Endothelial cell of umbilical vein (primary cell): ENCODE results near the gene COL7A1. TPM values are rescaled to one million over a fixed set of nuclear protein-coding genes. Genes with fewer than 3 reads are reported as not detected.

ENCODE experiments used
- BruUV-seq: library from RNA; stranded (reverse); fragments of 400-500 nt; replicated peaks from 2 replicates; lab custom pipeline; 2021; lab: Mats Ljungman, UMichigan
- CTCF ChIA-PET: fragments of 300-600, 350-600 bp; sonication (Branson Sonifier 250); formaldehyde crosslinking; loops from one replicate; lab custom pipeline; 2021; ENCODE audit warnings: antibody characterized with exemption, inconsistent platforms; lab: Charles Lee
- POLR2A ChIA-PET: fragments of 300-600, 350-600 bp; sonication (Branson Sonifier 250); formaldehyde crosslinking; loops from one replicate; lab custom pipeline; 2021; ENCODE audit warnings: antibody characterized with exemption, inconsistent platforms; lab: Charles Lee
- DNase-seq: peaks from one replicate; pipeline ENCODE4 v3.0.0-alpha.2; 2011; ENCODE audit warnings: low read depth, low spot score
- FAIRE-seq: peaks from 2 replicates; lab custom pipeline; 2011; peaks lifted over from hg19 to GRCh38; lab: Jason Lieb, UNC
- H2AFZ ChIP-seq: 2 replicates; pipeline ENCODE4 v1.6.0; 2012; ENCODE audit warnings: low read depth, low read length, control low read depth, inconsistent platforms
- H3K27ac ChIP-seq: 2 replicates; pipeline ENCODE4 v1.5.1; 2011; ENCODE audit warnings: low read depth, mild to moderate bottlenecking, control low read depth, low read length, moderate library complexity; ENCODE audit not compliant: insufficient read depth
- H3K27me3 ChIP-seq, 2 experiments: 2 replicates each; pipeline versions ENCODE4 v1.6.0 to v1.6.1; 2011; ENCODE audit warnings: low read length in 2 of 2, mixed read lengths in 1 of 2; ENCODE audit not compliant: control insufficient read depth in 2 of 2, insufficient read depth in 2 of 2
- H3K36me3 ChIP-seq, 2 experiments: 2 replicates in 1 of 2; 3 replicates in 1 of 2; pipeline ENCODE4 v1.5.1; 2011; ENCODE audit warnings: low read length in 2 of 2, mild to moderate bottlenecking in 1 of 2, moderate library complexity in 1 of 2; ENCODE audit not compliant: control insufficient read depth in 2 of 2, insufficient read depth in 2 of 2; ENCODE audit errors: extremely low read depth in 1 of 2
- H3K4me1 ChIP-seq: 3 replicates; pipeline ENCODE4 v1.5.1; 2011; ENCODE audit warnings: mild to moderate bottlenecking, low read length; ENCODE audit not compliant: control insufficient read depth, insufficient read depth; ENCODE audit errors: extremely low read depth
- H3K4me2 ChIP-seq: 2 replicates; pipeline ENCODE4 v1.6.1; 2011; ENCODE audit warnings: low read length, control low read depth, mixed read lengths; ENCODE audit not compliant: insufficient read depth
- H3K4me3 ChIP-seq, 3 experiments: fragments of 200-600 bp in 1 of 3; sonication (generic), shearing (Covaris generic) in 1 of 3; replicated peaks in 1 of 3; 2 replicates each; pipeline ENCODE4 v1.5.1; 2011 to 2016; ENCODE audit warnings: control low read depth in 3 of 3, low read length in 3 of 3, mild to moderate bottlenecking in 2 of 3, inconsistent platforms in 1 of 3, low read depth in 1 of 3, moderate library complexity in 1 of 3; ENCODE audit not compliant: insufficient read depth in 1 of 3
- H3K79me2 ChIP-seq: 2 replicates; pipeline ENCODE4 v1.6.0; 2012; ENCODE audit warnings: low read length, inconsistent platforms; ENCODE audit not compliant: control insufficient read depth, insufficient read depth
- H3K9ac ChIP-seq: replicated peaks from 2 replicates; pipeline ENCODE3; 2011; ENCODE audit warnings: low read length, control low read depth; ENCODE audit not compliant: insufficient read depth; ENCODE audit errors: extremely low read depth
- H3K9me1 ChIP-seq: replicated peaks from 3 replicates; pipeline ENCODE4 v1.6.0; 2011; ENCODE audit warnings: mild to moderate bottlenecking, low read length; ENCODE audit not compliant: control insufficient read depth, insufficient read depth; ENCODE audit errors: extremely low read depth
- H3K9me3 ChIP-seq: replicated peaks from 2 replicates; pipeline ENCODE4 v1.5.1; 2012; ENCODE audit warnings: low read length, inconsistent platforms; ENCODE audit not compliant: control insufficient read depth, insufficient read depth
- H4K20me1 ChIP-seq: replicated peaks from 2 replicates; pipeline ENCODE3; 2011; ENCODE audit warnings: mild to moderate bottlenecking, low read length; ENCODE audit not compliant: control insufficient read depth, insufficient read depth; ENCODE audit errors: extremely low read depth
- EZH2 ChIP-seq: IDR thresholded peaks from 2 replicates; pipeline ENCODE4 v1.6.1; 2012; ENCODE audit warnings: borderline replicate concordance, low read depth, mild to moderate bottlenecking, moderate library complexity, low read length, inconsistent platforms; ENCODE audit not compliant: severe bottlenecking
- FOS ChIP-seq: IDR thresholded peaks from 2 replicates; pipeline ENCODE4 v1.6.1; 2011; ENCODE audit warnings: mild to moderate bottlenecking, low read length, moderate library complexity, borderline replicate concordance; ENCODE audit not compliant: insufficient read depth
- GATA2 ChIP-seq: IDR thresholded peaks from 2 replicates; pipeline ENCODE4 v1.7.0; 2011; ENCODE audit warnings: low read depth, mild to moderate bottlenecking, moderate library complexity, mixed read lengths, low read length; ENCODE audit not compliant: insufficient read length, insufficient read depth
- JUN ChIP-seq: IDR thresholded peaks from 2 replicates; pipeline ENCODE4 v1.6.1; 2011; ENCODE audit warnings: borderline replicate concordance, low read depth; ENCODE audit not compliant: insufficient read length, insufficient read depth
- MYC ChIP-seq: IDR thresholded peaks from one replicate; pipeline ENCODE4 v1.6.1; 2011; ENCODE audit warnings: mild to moderate bottlenecking, low read depth, low read length
- POLR2A ChIP-seq: IDR thresholded peaks from 2 replicates; pipeline ENCODE4 v1.6.1; 2012; ENCODE audit warnings: low read depth, mild to moderate bottlenecking, control low read depth, low read length
- POLR2AphosphoS5 ChIP-seq: IDR thresholded peaks from 2 replicates; pipeline ENCODE4 v1.6.1; 2012; ENCODE audit warnings: low read depth, mild to moderate bottlenecking, control low read depth, low read length, moderate library complexity; ENCODE audit not compliant: insufficient read depth
- dilution Hi-C: fragments of 300-500 bp; cut with MboI; formaldehyde crosslinking; loops from one replicate; pipeline ENCODE4 v1.15.0; 2019; ENCODE audit warnings: low sequenced_read_pairs; ENCODE audit not compliant: extremely low pct_ligation_motif_present
- intact Hi-C: fragments of 100-400 bp; cut with micrococcal nuclease; formaldehyde crosslinking; loops from one replicate; pipeline ENCODE4 v1.10.0; 2022
- polyA plus RNA-seq, 4 experiments: library from polyadenylated mRNA; depleted of rRNA in 3 of 4; stranded (reverse) in 3 of 4; unstranded in 1 of 4; fragments of >200 nt; gene quantifications; 2 replicates each; pipeline versions ENCODE4 v1.2.1 to v1.2.3, GENCODE V29; 2011 to 2012; ENCODE audit warnings: missing spikeins in 1 of 4
- total RNA-seq: library from RNA; stranded (reverse); gene quantifications from 2 replicates; pipeline ENCODE4 v1.2.3, GENCODE V29; 2021
- TF ChIP-seq, protein P1 (sequence below), 2 donors: IDR thresholded peaks; 1 replicate in 1 of 2; 2 replicates in 1 of 2; pipeline ENCODE4 v1.5.1; 2011; ENCODE audit warnings: low read length in 2 of 2, mild to moderate bottlenecking in 2 of 2, moderate library complexity in 2 of 2, control low read depth in 1 of 2, inconsistent platforms in 1 of 2, low read depth in 1 of 2; ENCODE audit not compliant: insufficient read depth in 1 of 2; ENCODE audit errors: extremely low read depth in 1 of 2
- TF ChIP-seq, protein P2 (sequence below): IDR thresholded peaks from 2 replicates; pipeline ENCODE4 v1.6.1; 2011; ENCODE audit not compliant: insufficient read depth, insufficient read length

COL7A1 gene
- total and polyA plus RNA-seq, 2 donors (not counting 3 experiments of a cell fraction or from before 2014, with no cell fraction given), result 0.55 to 1.9 TPM

DNA sequence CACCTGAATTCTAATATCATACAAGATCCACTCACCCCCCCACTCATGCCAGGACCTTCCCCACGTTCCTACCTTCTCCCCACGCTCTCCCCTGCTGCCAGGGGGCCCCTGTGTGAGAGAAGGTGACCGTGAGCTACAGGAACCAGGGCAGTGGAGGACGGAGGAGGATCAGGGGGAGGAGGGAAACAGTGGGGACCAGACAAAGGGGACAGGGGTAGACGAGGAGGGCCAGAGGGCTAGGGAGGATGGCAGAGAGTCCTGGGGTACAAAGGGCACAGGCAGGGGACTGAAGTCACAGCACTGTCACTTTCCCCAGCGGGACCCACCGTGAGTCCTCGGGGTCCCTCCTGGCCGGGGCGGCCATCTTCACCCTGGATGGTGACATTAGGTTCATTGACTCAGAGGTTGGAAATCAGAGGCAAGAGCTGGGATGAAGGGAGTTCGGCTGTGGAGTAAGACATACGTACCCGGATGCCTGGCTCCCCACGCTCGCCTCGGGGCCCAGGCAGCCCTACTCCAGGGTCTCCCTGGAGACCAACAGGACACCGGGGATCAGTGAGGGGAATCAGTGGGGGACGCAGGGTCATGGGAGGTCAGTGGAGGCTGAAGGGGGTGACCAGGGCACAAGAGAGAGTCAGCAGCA is 25.2 kb downstream of the COL7A1 start:
- H3K4me3 ChIP-seq, result no peak overlapping the region
- BruUV-seq, result no TSS peak
- no peaks in the 10 kb centered on the region for H3K36me3 ChIP-seq
- no peak overlapping the region for H3K4me2 ChIP-seq
- ChIA-PET CTCF (no interaction called here), POLR2A (no interaction called here)
- intact Hi-C loops (no loop called here), dilution Hi-C loops (no loop called here)
- no peak overlapping the region for H3K9ac ChIP-seq
- DNase-seq, result no peak
- H2AFZ ChIP-seq, result no peak overlapping the region
- H3K4me1 ChIP-seq, result no peaks in the 10 kb centered on the region
- no peaks in the 10 kb centered on the region for H3K79me2 ChIP-seq
- no peak for TF ChIP-seq GATA2
- TF ChIP-seq JUN, result no peak
- no peak for TF ChIP-seq EZH2
- TF ChIP-seq FOS, result no peak
- TF ChIP-seq, protein P1, sequence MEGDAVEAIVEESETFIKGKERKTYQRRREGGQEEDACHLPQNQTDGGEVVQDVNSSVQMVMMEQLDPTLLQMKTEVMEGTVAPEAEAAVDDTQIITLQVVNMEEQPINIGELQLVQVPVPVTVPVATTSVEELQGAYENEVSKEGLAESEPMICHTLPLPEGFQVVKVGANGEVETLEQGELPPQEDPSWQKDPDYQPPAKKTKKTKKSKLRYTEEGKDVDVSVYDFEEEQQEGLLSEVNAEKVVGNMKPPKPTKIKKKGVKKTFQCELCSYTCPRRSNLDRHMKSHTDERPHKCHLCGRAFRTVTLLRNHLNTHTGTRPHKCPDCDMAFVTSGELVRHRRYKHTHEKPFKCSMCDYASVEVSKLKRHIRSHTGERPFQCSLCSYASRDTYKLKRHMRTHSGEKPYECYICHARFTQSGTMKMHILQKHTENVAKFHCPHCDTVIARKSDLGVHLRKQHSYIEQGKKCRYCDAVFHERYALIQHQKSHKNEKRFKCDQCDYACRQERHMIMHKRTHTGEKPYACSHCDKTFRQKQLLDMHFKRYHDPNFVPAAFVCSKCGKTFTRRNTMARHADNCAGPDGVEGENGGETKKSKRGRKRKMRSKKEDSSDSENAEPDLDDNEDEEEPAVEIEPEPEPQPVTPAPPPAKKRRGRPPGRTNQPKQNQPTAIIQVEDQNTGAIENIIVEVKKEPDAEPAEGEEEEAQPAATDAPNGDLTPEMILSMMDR (IDR thresholded peaks at IDR 0.05; ENCODE audit: extremely low read depth in 1 of 2, insufficient read depth in 1 of 2, low read depth in 1 of 2, low read length in 2 of 2), result no peak
- TF ChIP-seq, protein P2, sequence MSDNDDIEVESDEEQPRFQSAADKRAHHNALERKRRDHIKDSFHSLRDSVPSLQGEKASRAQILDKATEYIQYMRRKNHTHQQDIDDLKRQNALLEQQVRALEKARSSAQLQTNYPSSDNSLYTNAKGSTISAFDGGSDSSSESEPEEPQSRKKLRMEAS, result no peak
- no peak for TF ChIP-seq MYC
- no peak for TF ChIP-seq POLR2A
- TF ChIP-seq POLR2AphosphoS5, result no peak
- H3K9me3 ChIP-seq, result no peaks in the 10 kb centered on the region
- H3K27ac ChIP-seq, result no peak overlapping the region
- FAIRE-seq, result no peak
- H3K27me3 ChIP-seq, result no peaks in the 10 kb centered on the region
- H3K9me1 ChIP-seq, result no peaks in the 10 kb centered on the region
- no peaks in the 10 kb centered on the region for H4K20me1 ChIP-seq
